H1 (cell line): ENCODE results near the gene C9. TPM values are rescaled to one million over a fixed set of nuclear protein-coding genes. Genes with fewer than 3 reads are reported as not detected.

Source experiments
- CTCF ChIA-PET: fragments of 300-600 bp; sonication (Branson Sonifier 250); formaldehyde crosslinking; loops from one replicate; lab custom pipeline; 2021; ENCODE audit not compliant: partially characterized antibody; lab: Charles Lee
- POLR2A ChIA-PET: fragments of 300-600 bp; sonication (Branson Sonifier 250); formaldehyde crosslinking; loops from one replicate; lab custom pipeline; 2021; ENCODE audit warnings: inconsistent platforms; ENCODE audit not compliant: partially characterized antibody; lab: Charles Lee
- DNase-seq, 2 experiments: peaks; one replicate each; pipeline versions ENCODE4 v3.0.0 to v3.0.0-alpha.2; 2010 to 2022; ENCODE audit warnings: low spot score in 2 of 2, low read depth in 1 of 2, mixed read lengths in 1 of 2
- FAIRE-seq: peaks from 2 replicates; lab custom pipeline; 2011; peaks lifted over from hg19 to GRCh38; lab: Jason Lieb, UNC
- H2AFZ ChIP-seq: 2 replicates; pipeline ENCODE4 v1.8.1; 2012; ENCODE audit warnings: low read length, inconsistent platforms
- H2AK5ac ChIP-seq: 2 replicates; pipeline ENCODE4 v1.6.1; 2013; ENCODE audit warnings: low read depth, low read length
- H2BK120ac ChIP-seq: replicated peaks from 2 replicates; pipeline ENCODE3; 2013; ENCODE audit warnings: low read depth, low read length, inconsistent platforms
- H2BK12ac ChIP-seq: 2 replicates; pipeline ENCODE4 v1.6.1; 2013; ENCODE audit warnings: low read depth, low read length
- H2BK15ac ChIP-seq: 2 replicates; pipeline ENCODE4 v1.6.1; 2013; ENCODE audit warnings: low read length
- H2BK20ac ChIP-seq: 2 replicates; pipeline ENCODE4 v1.6.1; 2013; ENCODE audit warnings: low read length
- H2BK5ac ChIP-seq: 2 replicates; pipeline ENCODE4 v1.6.1; 2013; ENCODE audit warnings: low read depth, low read length
- H3K14ac ChIP-seq: 2 replicates; pipeline ENCODE4 v1.6.1; 2013; ENCODE audit warnings: inconsistent platforms; ENCODE audit not compliant: insufficient read length
- H3K18ac ChIP-seq: 2 replicates; pipeline ENCODE4 v1.6.1; 2013; ENCODE audit warnings: low read length; ENCODE audit errors: extremely low read depth
- H3K23ac ChIP-seq: 2 replicates; pipeline ENCODE4 v1.6.1; 2013; ENCODE audit warnings: inconsistent platforms; ENCODE audit not compliant: insufficient read length
- H3K23me2 ChIP-seq: 2 replicates; pipeline ENCODE4 v1.6.1; 2013; ENCODE audit warnings: low read depth, low read length
- H3K27ac ChIP-seq: 2 replicates; pipeline ENCODE4 v1.6.1; 2011; ENCODE audit warnings: low read depth, low read length, inconsistent platforms
- H3K27me3 ChIP-seq, 4 experiments: replicated peaks in 1 of 4; 1 replicate in 1 of 4; 2 replicates in 3 of 4; pipeline versions ENCODE4 v1.6.1 to v1.8.1; 2011 to 2013; ENCODE audit warnings: low read length in 3 of 4, mild to moderate bottlenecking in 3 of 4, inconsistent platforms in 2 of 4, mixed read lengths in 2 of 4, moderate library complexity in 1 of 4; ENCODE audit not compliant: control insufficient read depth in 3 of 4, insufficient read depth in 3 of 4; ENCODE audit errors: extremely low read depth in 1 of 4
- H3K36me3 ChIP-seq, 4 experiments: 2 replicates each; pipeline versions ENCODE4 v1.6.1 to v1.8.1; 2011 to 2013; ENCODE audit warnings: mild to moderate bottlenecking in 4 of 4, low read length in 3 of 4, moderate library complexity in 2 of 4, control low read depth in 1 of 4, inconsistent platforms in 1 of 4; ENCODE audit not compliant: insufficient read depth in 4 of 4, control insufficient read depth in 2 of 4
- H3K4ac ChIP-seq: replicated peaks from 2 replicates; pipeline ENCODE3; 2013; ENCODE audit warnings: low read length, low read depth, mixed read lengths, inconsistent platforms; ENCODE audit not compliant: insufficient read length
- H3K4me1 ChIP-seq, 4 experiments: replicated peaks in 1 of 4; 1 replicate in 1 of 4; 2 replicates in 3 of 4; pipeline versions ENCODE4 v1.6.1 to v1.8.1; 2011 to 2013; ENCODE audit warnings: low read length in 3 of 4, inconsistent platforms in 2 of 4, mixed read lengths in 1 of 4; ENCODE audit not compliant: insufficient read depth in 4 of 4, control insufficient read depth in 3 of 4
- H3K4me2 ChIP-seq, 2 experiments: 2 replicates each; pipeline versions ENCODE4 v1.6.1 to v1.8.1; 2011 to 2013; ENCODE audit warnings: low read depth in 2 of 2, low read length in 2 of 2, control low read depth in 1 of 2, inconsistent platforms in 1 of 2, mild to moderate bottlenecking in 1 of 2; ENCODE audit not compliant: insufficient read depth in 1 of 2
- H3K4me3 ChIP-seq, 4 experiments: fragments of 200-600, 300-600 bp in 1 of 4; sonication (generic), shearing (Covaris generic), sonication (Bioruptor Twin) in 1 of 4; 2 replicates each; pipeline versions ENCODE4 v1.5.1 to v1.8.1; 2011 to 2016; ENCODE audit warnings: low read length in 4 of 4, low read depth in 3 of 4, control low read depth in 2 of 4, inconsistent platforms in 2 of 4, mild to moderate bottlenecking in 2 of 4, mixed read lengths in 1 of 4, moderate library complexity in 1 of 4; ENCODE audit not compliant: insufficient read depth in 2 of 4; ENCODE audit errors: extremely low read depth in 1 of 4
- H3K56ac ChIP-seq: replicated peaks from 2 replicates; pipeline ENCODE3; 2013; ENCODE audit warnings: low read depth, mild to moderate bottlenecking, mixed read lengths, low read length, inconsistent platforms; ENCODE audit not compliant: insufficient read length
- H3K79me1 ChIP-seq: 2 replicates; pipeline ENCODE4 v1.6.1; 2013; ENCODE audit warnings: low read depth, low read length, control low read depth
- H3K79me2 ChIP-seq, 2 experiments: 2 replicates each; pipeline versions ENCODE4 v1.6.1 to v1.8.1; 2012 to 2013; ENCODE audit warnings: low read length in 2 of 2, mild to moderate bottlenecking in 2 of 2, inconsistent platforms in 1 of 2; ENCODE audit not compliant: insufficient read depth in 2 of 2, control insufficient read depth in 1 of 2
- H3K9ac ChIP-seq, 4 experiments: replicated peaks in 1 of 4; 1 replicate in 1 of 4; 2 replicates in 3 of 4; pipeline versions ENCODE4 v1.6.1 to v1.8.1; 2011 to 2013; ENCODE audit warnings: low read depth in 3 of 4, low read length in 3 of 4, control low read depth in 2 of 4, mild to moderate bottlenecking in 2 of 4, moderate library complexity in 2 of 4, inconsistent platforms in 1 of 4; ENCODE audit errors: extremely low read depth in 1 of 4
- H3K9me3 ChIP-seq, 2 experiments: 2 replicates each; pipeline versions ENCODE4 v1.6.1 to v1.8.1; 2012 to 2013; ENCODE audit warnings: mild to moderate bottlenecking in 2 of 2, moderate library complexity in 2 of 2, control low read depth in 1 of 2, inconsistent platforms in 1 of 2, low read depth in 1 of 2, low read length in 1 of 2, mixed read lengths in 1 of 2; ENCODE audit not compliant: insufficient read depth in 2 of 2
- H4K20me1 ChIP-seq, 2 experiments: replicated peaks in 1 of 2; 2 replicates each; pipeline versions ENCODE3 to v1.8.1; 2011 to 2013; ENCODE audit warnings: inconsistent platforms in 2 of 2, low read length in 2 of 2, mild to moderate bottlenecking in 1 of 2; ENCODE audit not compliant: insufficient read depth in 2 of 2, control insufficient read depth in 1 of 2
- H4K5ac ChIP-seq: 2 replicates; pipeline ENCODE4 v1.6.1; 2013; ENCODE audit warnings: low read length, low read depth, mixed read lengths, inconsistent platforms; ENCODE audit not compliant: insufficient read length
- H4K8ac ChIP-seq: 2 replicates; pipeline ENCODE4 v1.8.0; 2013; ENCODE audit warnings: mild to moderate bottlenecking, moderate library complexity, low read length, inconsistent platforms; ENCODE audit not compliant: insufficient read depth; ENCODE audit errors: extremely low read depth
- H4K91ac ChIP-seq: replicated peaks from 2 replicates; pipeline ENCODE3; 2013; ENCODE audit warnings: low read length, mixed read lengths, inconsistent platforms; ENCODE audit not compliant: insufficient read length
- RBBP5 ChIP-seq: IDR thresholded peaks from 2 replicates; pipeline ENCODE4 v1.7.1; 2012; ENCODE audit warnings: low read depth, mild to moderate bottlenecking, inconsistent platforms, low read length, moderate library complexity, borderline replicate concordance
- SIN3A ChIP-seq, 2 experiments: IDR thresholded peaks in 1 of 2; conservative IDR thresholded peaks in 1 of 2; 2 replicates each; pipeline ENCODE4 v1.6.1; 2011 to 2012; ENCODE audit warnings: low read length in 2 of 2, improper control_type of control experiment in 1 of 2, low read depth in 1 of 2, mild to moderate bottlenecking in 1 of 2
- WGBS, 2 experiments: shearing (Covaris generic) in 1 of 2; methylation state at CpG; one replicate each; pipeline versions ENCODE4 v1.1.6 to v1.1.7; 2013 to 2015; ENCODE audit warnings: low lambda C conversion rate in 2 of 2, mixed read lengths in 2 of 2, inconsistent platforms in 1 of 2, low coverage in 1 of 2, missing lambda C conversion rate in 1 of 2; ENCODE audit not compliant: insufficient replicate concordance in 2 of 2, insufficient coverage in 1 of 2, insufficient read length in 1 of 2; ENCODE audit errors: extremely low coverage in 1 of 2, missing lambda C conversion rate in 1 of 2; 5-methylcytosine and 5-hydroxymethylcytosine counted together
- polyA plus RNA-seq, 7 experiments: library from polyadenylated mRNA; depleted of rRNA in 3 of 7; stranded (reverse) in 5 of 7; unstranded in 2 of 7; fragments of >200 nt in 5 of 7; fragments of 200-250 nt in 2 of 7; gene quantifications; 1 replicate in 5 of 7; 2 replicates in 1 of 7; 4 replicates in 1 of 7; pipeline versions ENCODE4 v1.2.1 to v1.2.3, GENCODE V29; 2011 to 2013; ENCODE audit warnings: missing spikeins in 2 of 7, mixed read lengths in 2 of 7
- total RNA-seq: library from RNA; stranded (reverse); fragmentation: NEBNext Ultra II Directional; extraction: Animal tissue kit (Norgen Biotek cat#: 25700); gene quantifications from 2 replicates; pipeline ENCODE4 v1.2.1, GENCODE V29; 2021

The C9 gene
- total and polyA plus RNA-seq, 2 of the 8 experiments (the other 6 are each of a cell fraction or from before 2014, with no cell fraction given): not detected

GRCh38 chr5:39342460-39342859 is 21.8 kb downstream of the C9 start:
- no peaks in the 10 kb centered on the region for H3K79me1 ChIP-seq
- H3K56ac ChIP-seq: no peak overlapping the region
- no peak overlapping the region for H3K18ac ChIP-seq
- no peak overlapping the region for H3K4me2 ChIP-seq
- no peak overlapping the region for H2BK5ac ChIP-seq
- no peak overlapping the region for H3K4me3 ChIP-seq
- ChIA-PET CTCF (no interaction called here), POLR2A (no interaction called here)
- no peaks in the 10 kb centered on the region for H4K20me1 ChIP-seq
- no peak overlapping the region for H3K23ac ChIP-seq
- no peak for DNase-seq
- no peaks in the 10 kb centered on the region for H3K36me3 ChIP-seq
- H4K8ac ChIP-seq: no peak overlapping the region
- WGBS, 2 experiments: 86% methylated on average over 1 of the region's 1 CpG; no CpG with 5 or more reads in 1 of the 2 experiments
- H4K5ac ChIP-seq: no peak overlapping the region
- no peaks in the 10 kb centered on the region for H3K27me3 ChIP-seq
- no peak overlapping the region for H2BK12ac ChIP-seq
- peaks cover 0 to 3% of the 10 kb centered on the region in 2 experiments; a peak in 3 of 4 replicates for H3K9me3 ChIP-seq
- no peak overlapping the region for H2BK15ac ChIP-seq
- no peak overlapping the region for H2AK5ac ChIP-seq
- H3K27ac ChIP-seq: no peak overlapping the region
- H3K4ac ChIP-seq: no peak overlapping the region
- no peak overlapping the region for H3K14ac ChIP-seq
- no peaks in the 10 kb centered on the region; a peak in 2 of 7 replicates for H3K4me1 ChIP-seq
- TF ChIP-seq SIN3A (conservative IDR thresholded peaks at IDR 0.05 in 1 of 2, IDR thresholded peaks at IDR 0.05 in 1 of 2; ENCODE audit: low read depth in 1 of 2, low read length in 2 of 2): no peak
- no peak for TF ChIP-seq RBBP5
- TF ChIP-seq, all 59 proteins: peak for 0
- no peak for FAIRE-seq
- Histone ChIP-seq H4K91ac (peak overlapping the region; percentile 42), H3K9ac (no peak overlapping the region), H2AFZ (no peak overlapping the region; the same call in 1 of the 2 replicates), H2BK20ac (no peak overlapping the region), H3K79me2 (no peaks in the 10 kb centered on the region), H2BK120ac (peak overlapping the region; percentile 90), H3K23me2 (no peaks in the 10 kb centered on the region)
